ENCODE data around the gene CCDC150.
"Not testable (repeated sequence)": the region's sequence is repeated elsewhere in the genome, so short reads cannot be mapped to it uniquely, and the experiment has no call there.

CCDC150 gene

GRCh38 chr2:196718419-196719109 is 79.0 kb downstream of the CCDC150 start:
- in situ Hi-C loops (cut with HindIII; ENCODE audit: low sequenced_read_pairs): no loop called here
- TF ChIP-seq CTCF (IDR thresholded peaks at IDR 0.05; ENCODE audit: low read depth, low read length, missing control alignments): no peak
- no peak for DNase-seq (ENCODE audit: low read depth)
- no peak overlapping the region for H3K4me3 ChIP-seq (ENCODE audit: low read depth, low read length)

GRCh38 chr2:196719110-196719872 is 79.8 kb downstream of the CCDC150 start:
- peak; percentile 36 for TF ChIP-seq CTCF (IDR thresholded peaks at IDR 0.05; ENCODE audit: low read depth, low read length, missing control alignments)
- in situ Hi-C loops (cut with HindIII; ENCODE audit: low sequenced_read_pairs): no loop called here
- H3K4me3 ChIP-seq (ENCODE audit: low read depth, low read length): no peak overlapping the region
- peak; percentile 63 for DNase-seq (ENCODE audit: low read depth)

GRCh38 chr2:196723571-196723970 is 84.1 kb downstream of the CCDC150 start:
- no peak for DNase-seq (ENCODE audit: low read depth)
- TF ChIP-seq CTCF (IDR thresholded peaks at IDR 0.05; ENCODE audit: low read depth, low read length, missing control alignments): no peak
- in situ Hi-C loops (cut with HindIII; ENCODE audit: low sequenced_read_pairs): no loop called here
- no peak overlapping the region for H3K4me3 ChIP-seq (ENCODE audit: low read depth, low read length)

GRCh38 chr2:196725218-196725617 is 85.7 kb downstream of the CCDC150 start:
- no peak overlapping the region for H3K4me3 ChIP-seq (ENCODE audit: low read depth, low read length)
- in situ Hi-C loops (cut with HindIII; ENCODE audit: low sequenced_read_pairs): no loop called here
- no peak for DNase-seq (ENCODE audit: low read depth)
- TF ChIP-seq CTCF (IDR thresholded peaks at IDR 0.05; ENCODE audit: low read depth, low read length, missing control alignments): no peak

GRCh38 chr2:196725882-196726281 is 86.4 kb downstream of the CCDC150 start:
- TF ChIP-seq CTCF (IDR thresholded peaks at IDR 0.05; ENCODE audit: low read depth, low read length, missing control alignments): no peak
- in situ Hi-C loops (cut with HindIII; ENCODE audit: low sequenced_read_pairs): no loop called here
- no peak for DNase-seq (ENCODE audit: low read depth)
- no peak overlapping the region for H3K4me3 ChIP-seq (ENCODE audit: low read depth, low read length)

DNA sequence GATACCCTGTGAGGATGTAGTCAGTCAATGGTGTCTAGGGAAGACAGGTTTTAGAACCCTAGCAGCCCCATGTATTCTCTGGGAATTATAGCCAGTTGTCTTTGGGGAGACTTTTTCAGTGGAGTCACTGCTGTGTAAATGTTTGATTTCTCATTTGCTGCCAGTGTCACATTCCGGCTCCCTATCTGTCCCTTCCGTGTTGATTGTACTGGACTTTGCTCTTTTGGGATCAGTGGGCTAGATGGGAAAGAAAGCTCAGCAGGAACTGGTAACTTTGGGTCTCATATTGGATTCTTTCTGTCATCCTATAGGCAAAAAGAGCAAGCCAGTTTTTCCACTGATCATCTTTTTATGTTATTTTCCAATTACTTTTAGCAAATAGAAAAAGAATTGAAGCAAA is 89.9 kb downstream of the CCDC150 start:
- in situ Hi-C loops (cut with HindIII; ENCODE audit: low sequenced_read_pairs): no loop called here
- no peak overlapping the region for H3K4me3 ChIP-seq (ENCODE audit: low read depth, low read length)
- TF ChIP-seq CTCF (IDR thresholded peaks at IDR 0.05; ENCODE audit: low read depth, low read length, missing control alignments): no peak
- no peak for DNase-seq (ENCODE audit: low read depth)

GRCh38 chr2:196736646-196737045 is 97.1 kb downstream of the CCDC150 start:
- in situ Hi-C loops (cut with HindIII; ENCODE audit: low sequenced_read_pairs); H3K4me3 ChIP-seq (ENCODE audit: low read depth, low read length); DNase-seq (ENCODE audit: low read depth): not testable (repeated sequence)

All from astrocyte of the cerebellum (primary cell).